HL-60 (cell line): Measurements from ENCODE around the gene FAM110C.

Experiments
- DNase-seq, 2 experiments: peaks; one replicate each; pipeline ENCODE4 v3.0.0-alpha.2; 2010 to 2020; ENCODE audit warnings: low read depth in 1 of 2, low spot score in 1 of 2
- H3K27ac ChIP-seq: fragments of 250-450 bp; sonication (Bioruptor Pico); replicated peaks from 2 replicates; pipeline ENCODE4 v1.5.1; 2020; ENCODE audit warnings: mild to moderate bottlenecking, moderate library complexity
- H3K27me3 ChIP-seq: fragments of 250-450 bp; sonication (Bioruptor Pico); 2 replicates; pipeline ENCODE4 v1.5.1; 2021; ENCODE audit warnings: mild to moderate bottlenecking, moderate library complexity; ENCODE audit not compliant: insufficient read depth, poor library complexity, severe bottlenecking
- H3K4me3 ChIP-seq: replicated peaks from 2 replicates; pipeline ENCODE4 v1.5.1; 2011; ENCODE audit warnings: mild to moderate bottlenecking, control low read depth, low read length; ENCODE audit not compliant: insufficient read depth
- GABPA ChIP-seq: IDR thresholded peaks from 2 replicates; pipeline ENCODE4 v1.6.1; 2012; ENCODE audit warnings: low read depth
- POLR2AphosphoS5 ChIP-seq: IDR thresholded peaks from 2 replicates; pipeline ENCODE4 v1.6.1; 2012; ENCODE audit warnings: low read depth
- SPI1 ChIP-seq: IDR thresholded peaks from 2 replicates; pipeline ENCODE4 v1.6.1; 2012; ENCODE audit warnings: low read depth, mild to moderate bottlenecking, borderline replicate concordance
- long read RNA-seq: library from polyadenylated mRNA; unstranded; transcript quantifications from one replicate; pipeline ENCODE4 v2.0.0, GENCODE V29; 2020
- TF ChIP-seq, protein P1 (sequence below): IDR thresholded peaks from one replicate; pipeline ENCODE4 v1.5.1; 2011; ENCODE audit warnings: low read length, control low read depth, inconsistent platforms; ENCODE audit not compliant: insufficient read depth
- TF ChIP-seq, protein P2 (sequence below): IDR thresholded peaks from 2 replicates; pipeline ENCODE4 v1.6.1; 2012; ENCODE audit warnings: low read depth; ENCODE audit not compliant: insufficient replicate concordance

FAM110C gene, protein sequence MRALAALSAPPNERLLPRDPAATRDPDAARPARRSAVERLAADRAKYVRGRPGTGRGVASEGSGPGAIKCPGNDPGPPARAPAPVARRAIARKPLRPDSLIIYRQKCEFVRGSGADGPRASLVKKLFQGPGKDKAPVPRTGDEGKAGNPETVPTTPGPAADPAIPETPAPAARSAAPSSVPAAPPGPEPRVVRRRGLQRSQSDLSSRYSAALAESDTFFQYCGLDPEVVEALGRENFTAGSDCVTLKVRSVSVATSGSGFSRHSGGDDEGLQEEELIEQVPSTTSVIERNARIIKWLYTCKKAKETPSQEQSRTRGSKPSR
- long read RNA-seq: 0 reads

DNA sequence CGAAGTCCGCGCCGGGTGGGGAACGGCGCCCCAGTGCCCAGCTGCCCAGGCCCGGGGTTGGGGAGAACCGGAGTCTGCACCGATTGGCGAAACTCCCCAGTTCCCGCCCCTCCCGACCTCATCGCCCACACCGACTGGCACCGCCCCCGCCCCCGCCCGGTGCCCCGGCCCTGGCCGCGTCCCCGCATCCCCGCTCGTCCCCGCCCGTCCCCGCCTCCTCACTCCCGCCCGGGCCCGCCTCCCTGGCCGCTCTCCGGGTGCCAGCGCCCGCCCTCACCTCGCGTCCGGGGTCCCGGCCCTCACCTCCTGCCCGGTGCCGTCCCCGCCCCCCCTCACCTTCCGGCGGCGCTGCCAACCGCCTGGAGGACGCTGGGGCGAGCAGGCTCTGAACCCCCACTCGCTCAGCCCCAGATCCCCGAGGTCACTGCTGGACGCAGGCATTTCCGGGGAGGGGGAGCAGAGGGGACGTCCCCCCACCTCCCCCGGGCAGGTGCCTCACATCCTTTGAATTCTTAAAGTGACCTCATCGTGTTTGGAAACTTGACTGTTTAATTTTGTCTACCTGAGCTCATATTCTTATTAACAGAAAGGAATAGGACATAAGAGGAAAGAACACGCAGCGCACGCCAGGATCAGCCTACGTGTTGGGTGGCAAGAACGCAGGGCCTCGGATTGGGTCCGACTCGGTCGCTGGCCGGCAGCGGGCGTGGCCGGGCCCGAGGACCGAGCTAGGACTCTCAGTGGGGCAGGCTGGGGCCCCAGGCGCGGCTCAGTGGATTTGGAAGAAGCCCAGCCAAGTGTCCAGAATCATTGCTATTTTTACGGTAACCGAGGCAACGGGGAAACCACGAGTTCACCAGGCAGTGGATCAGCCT is at the start of gene FAM110C:
TSS of gene FAM110C (minus strand) at position 35 of the 875 bp plus-strand sequence. CDS start 120 bp downstream, outside the sequence.
- no peak within 1 kb of the TSS for H3K4me3 ChIP-seq
- peaks cover 15% of the 10 kb centered on the region for H3K27me3 ChIP-seq
- TF ChIP-seq, protein P1, sequence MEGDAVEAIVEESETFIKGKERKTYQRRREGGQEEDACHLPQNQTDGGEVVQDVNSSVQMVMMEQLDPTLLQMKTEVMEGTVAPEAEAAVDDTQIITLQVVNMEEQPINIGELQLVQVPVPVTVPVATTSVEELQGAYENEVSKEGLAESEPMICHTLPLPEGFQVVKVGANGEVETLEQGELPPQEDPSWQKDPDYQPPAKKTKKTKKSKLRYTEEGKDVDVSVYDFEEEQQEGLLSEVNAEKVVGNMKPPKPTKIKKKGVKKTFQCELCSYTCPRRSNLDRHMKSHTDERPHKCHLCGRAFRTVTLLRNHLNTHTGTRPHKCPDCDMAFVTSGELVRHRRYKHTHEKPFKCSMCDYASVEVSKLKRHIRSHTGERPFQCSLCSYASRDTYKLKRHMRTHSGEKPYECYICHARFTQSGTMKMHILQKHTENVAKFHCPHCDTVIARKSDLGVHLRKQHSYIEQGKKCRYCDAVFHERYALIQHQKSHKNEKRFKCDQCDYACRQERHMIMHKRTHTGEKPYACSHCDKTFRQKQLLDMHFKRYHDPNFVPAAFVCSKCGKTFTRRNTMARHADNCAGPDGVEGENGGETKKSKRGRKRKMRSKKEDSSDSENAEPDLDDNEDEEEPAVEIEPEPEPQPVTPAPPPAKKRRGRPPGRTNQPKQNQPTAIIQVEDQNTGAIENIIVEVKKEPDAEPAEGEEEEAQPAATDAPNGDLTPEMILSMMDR: no peak
- TF ChIP-seq GABPA (no peak), SPI1 (no peak), POLR2AphosphoS5 (no peak)
- TF ChIP-seq, protein P2, sequence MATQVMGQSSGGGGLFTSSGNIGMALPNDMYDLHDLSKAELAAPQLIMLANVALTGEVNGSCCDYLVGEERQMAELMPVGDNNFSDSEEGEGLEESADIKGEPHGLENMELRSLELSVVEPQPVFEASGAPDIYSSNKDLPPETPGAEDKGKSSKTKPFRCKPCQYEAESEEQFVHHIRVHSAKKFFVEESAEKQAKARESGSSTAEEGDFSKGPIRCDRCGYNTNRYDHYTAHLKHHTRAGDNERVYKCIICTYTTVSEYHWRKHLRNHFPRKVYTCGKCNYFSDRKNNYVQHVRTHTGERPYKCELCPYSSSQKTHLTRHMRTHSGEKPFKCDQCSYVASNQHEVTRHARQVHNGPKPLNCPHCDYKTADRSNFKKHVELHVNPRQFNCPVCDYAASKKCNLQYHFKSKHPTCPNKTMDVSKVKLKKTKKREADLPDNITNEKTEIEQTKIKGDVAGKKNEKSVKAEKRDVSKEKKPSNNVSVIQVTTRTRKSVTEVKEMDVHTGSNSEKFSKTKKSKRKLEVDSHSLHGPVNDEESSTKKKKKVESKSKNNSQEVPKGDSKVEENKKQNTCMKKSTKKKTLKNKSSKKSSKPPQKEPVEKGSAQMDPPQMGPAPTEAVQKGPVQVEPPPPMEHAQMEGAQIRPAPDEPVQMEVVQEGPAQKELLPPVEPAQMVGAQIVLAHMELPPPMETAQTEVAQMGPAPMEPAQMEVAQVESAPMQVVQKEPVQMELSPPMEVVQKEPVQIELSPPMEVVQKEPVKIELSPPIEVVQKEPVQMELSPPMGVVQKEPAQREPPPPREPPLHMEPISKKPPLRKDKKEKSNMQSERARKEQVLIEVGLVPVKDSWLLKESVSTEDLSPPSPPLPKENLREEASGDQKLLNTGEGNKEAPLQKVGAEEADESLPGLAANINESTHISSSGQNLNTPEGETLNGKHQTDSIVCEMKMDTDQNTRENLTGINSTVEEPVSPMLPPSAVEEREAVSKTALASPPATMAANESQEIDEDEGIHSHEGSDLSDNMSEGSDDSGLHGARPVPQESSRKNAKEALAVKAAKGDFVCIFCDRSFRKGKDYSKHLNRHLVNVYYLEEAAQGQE: no peak
- no peak for DNase-seq
- H3K27ac ChIP-seq: no peak within 1 kb of the TSS

DNA sequence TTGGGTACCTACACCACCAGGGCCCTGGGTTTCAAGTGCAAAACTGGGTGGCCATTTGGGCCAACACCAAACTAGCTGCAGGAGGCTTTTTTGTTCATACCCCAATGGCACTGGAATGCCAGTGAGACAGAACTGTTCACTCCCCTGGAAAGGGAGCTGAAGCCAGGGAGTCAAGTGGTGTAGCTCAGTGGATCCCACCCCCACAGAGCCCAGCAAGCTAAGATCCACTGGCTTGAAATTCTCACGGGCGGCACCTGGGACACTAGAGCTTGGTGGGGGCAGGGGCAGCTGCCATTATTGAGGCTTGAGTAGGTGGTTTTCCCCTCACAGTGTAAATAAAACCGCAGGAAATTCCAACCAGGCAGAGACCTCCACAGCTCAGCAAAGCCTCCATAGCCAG is 46.0 kb upstream of the FAM110C start:
- DNase-seq: no peak
- Histone ChIP-seq H3K27ac (no peak overlapping the region), H3K4me3 (no peak overlapping the region), H3K27me3 (no peaks in the 10 kb centered on the region)
- no peak for TF ChIP-seq GABPA
- TF ChIP-seq, protein P2: no peak
- TF ChIP-seq, protein P1: no peak
- no peak for TF ChIP-seq SPI1
- TF ChIP-seq POLR2AphosphoS5: no peak

DNA sequence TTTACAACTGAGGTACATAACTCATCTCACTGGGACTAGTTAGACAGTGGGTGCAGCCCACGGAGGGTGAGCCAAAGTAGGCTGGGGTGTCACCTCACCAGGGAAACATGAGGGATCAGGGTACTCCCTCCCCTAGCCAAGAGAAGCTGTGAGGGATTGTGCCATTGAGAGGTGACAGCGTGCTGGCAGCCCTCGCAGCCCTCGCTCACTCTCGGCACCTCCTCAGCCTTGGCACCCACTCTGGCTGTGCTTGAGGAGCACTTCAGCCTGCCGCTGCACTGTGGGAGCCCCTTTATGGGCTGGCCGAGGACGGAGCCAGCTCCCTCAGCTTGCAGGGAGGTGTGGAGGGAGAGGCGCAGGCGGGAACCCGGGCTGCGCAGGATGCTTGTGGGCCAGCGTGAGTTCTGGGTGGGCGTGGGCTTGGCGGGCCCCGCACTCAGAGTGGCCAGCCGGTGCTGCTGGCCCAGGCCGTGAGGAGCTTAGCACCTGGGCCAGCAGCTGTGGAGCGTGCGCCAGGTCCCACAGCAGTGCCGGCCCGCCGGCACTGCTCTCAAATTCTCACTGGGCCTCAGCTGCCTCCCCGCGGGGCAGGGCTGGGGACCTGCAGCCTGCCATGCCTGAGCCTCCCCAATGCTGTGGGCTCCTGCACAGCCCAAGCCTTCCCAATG is 44.5 kb upstream of the FAM110C start:
- Histone ChIP-seq H3K4me3 (no peak overlapping the region), H3K27ac (no peak overlapping the region), H3K27me3 (no peaks in the 10 kb centered on the region)
- TF ChIP-seq POLR2AphosphoS5 (no peak), GABPA (no peak), SPI1 (no peak)
- TF ChIP-seq, protein P2: no peak
- TF ChIP-seq, protein P1: no peak
- DNase-seq: no peak
